Measurements from ENCODE around the gene ERO1B.
"Not testable (repeated sequence)": the region's sequence is repeated elsewhere in the genome, so short reads cannot be mapped to it uniquely, and the experiment has no call there.

ERO1B gene, protein sequence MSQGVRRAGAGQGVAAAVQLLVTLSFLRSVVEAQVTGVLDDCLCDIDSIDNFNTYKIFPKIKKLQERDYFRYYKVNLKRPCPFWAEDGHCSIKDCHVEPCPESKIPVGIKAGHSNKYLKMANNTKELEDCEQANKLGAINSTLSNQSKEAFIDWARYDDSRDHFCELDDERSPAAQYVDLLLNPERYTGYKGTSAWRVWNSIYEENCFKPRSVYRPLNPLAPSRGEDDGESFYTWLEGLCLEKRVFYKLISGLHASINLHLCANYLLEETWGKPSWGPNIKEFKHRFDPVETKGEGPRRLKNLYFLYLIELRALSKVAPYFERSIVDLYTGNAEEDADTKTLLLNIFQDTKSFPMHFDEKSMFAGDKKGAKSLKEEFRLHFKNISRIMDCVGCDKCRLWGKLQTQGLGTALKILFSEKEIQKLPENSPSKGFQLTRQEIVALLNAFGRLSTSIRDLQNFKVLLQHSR

DNA sequence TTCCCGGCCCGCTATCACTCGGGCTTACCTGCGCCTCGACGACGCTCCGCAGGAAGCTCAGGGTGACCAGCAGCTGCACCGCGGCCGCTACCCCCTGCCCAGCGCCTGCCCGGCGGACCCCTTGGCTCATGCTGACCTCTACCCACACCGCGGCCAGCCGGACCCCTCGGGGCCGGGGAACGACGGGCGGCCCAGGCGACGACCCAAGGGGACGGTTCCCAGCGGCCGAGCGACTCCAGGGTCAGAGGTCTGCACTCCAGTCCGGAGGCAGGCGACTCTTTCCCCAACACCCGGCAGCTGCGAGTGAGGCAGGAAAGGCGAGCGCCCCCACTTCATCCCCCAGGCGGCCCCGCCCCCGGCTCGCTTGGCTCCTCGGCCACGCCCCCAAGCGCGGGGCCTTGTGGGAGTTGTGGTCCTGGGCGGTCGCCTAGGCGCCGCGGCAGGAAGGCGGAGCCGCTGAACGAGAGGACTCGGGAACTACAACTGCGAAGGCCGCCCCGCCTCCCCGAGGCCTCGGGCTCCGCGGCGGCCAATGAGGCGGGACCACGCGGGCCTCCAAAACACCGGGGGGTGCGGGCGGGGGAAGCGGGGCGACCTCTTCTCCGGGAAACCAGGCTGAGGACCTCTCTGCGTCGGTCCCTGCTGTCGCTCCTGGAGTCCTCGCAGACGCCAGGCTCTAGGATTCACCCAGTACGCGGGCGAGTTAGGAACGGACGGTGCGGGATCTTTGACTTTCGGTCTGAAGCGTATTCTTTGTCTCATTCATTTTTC is at the start of gene ERO1B:
Gene ERO1B (minus strand): TSS at position 305 of the 771 bp plus-strand sequence. CDS start 175 bp downstream, at position 130.
- peak; percentile 93 for DNase-seq

DNA sequence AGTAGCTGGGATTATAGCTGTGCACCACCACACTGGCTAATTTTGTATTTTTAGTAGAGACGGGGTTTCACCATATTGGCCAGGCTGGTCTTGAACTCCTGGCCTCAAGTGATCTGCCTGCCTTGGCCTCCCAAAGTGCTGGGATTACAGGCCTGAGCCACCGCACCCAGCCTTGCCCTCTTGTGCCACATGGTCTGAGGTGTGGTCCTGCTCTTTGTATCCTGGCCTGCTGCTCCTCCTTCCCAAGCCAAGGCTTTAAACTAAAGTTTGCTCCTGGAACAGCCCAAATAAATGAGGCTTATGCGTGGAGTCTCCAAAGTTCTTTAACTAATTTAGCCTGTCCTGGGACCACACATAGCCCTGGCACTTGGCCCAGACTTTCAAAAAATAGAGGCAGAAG is 49.7 kb upstream of the ERO1B start:
- DNase-seq: not testable (repeated sequence)

DNA sequence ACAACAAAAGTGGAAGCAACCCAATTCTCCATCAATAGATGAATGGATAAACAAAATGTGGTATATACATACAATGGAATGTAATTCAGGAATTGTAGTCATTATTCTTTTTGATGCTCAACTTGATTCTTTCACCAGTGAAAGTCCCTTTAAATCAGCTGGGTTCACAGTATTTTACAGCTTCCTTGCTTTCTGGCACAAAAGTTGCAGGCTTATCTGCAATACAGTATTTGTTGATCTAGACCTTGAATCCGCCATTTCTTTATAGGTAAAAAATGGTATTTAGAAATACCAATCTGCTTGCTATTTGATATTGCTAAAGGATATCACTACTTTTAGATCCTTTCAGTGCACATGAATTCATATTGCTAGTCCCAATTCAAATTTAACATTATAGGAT is 44.7 kb upstream of the ERO1B start:
- no peak for DNase-seq

DNA sequence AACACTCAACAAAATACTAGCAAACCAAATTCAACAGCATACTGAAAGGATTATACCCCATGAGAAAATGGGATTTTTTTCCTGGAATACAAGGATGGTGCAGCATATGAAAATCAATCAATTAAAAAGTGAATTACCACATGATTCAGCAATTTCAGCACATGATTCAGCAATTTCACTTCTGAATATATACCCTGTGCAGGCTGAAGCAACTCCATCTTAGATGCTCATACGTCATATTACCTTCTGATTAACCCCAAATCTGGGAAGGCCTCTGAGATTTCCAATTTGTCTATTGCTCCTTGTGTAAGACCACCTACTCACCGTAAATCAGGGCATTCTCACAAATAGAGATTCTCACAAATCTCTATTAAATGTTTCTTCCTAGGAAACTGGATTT is 43.8 kb upstream of the ERO1B start:
- DNase-seq: no peak

DNA sequence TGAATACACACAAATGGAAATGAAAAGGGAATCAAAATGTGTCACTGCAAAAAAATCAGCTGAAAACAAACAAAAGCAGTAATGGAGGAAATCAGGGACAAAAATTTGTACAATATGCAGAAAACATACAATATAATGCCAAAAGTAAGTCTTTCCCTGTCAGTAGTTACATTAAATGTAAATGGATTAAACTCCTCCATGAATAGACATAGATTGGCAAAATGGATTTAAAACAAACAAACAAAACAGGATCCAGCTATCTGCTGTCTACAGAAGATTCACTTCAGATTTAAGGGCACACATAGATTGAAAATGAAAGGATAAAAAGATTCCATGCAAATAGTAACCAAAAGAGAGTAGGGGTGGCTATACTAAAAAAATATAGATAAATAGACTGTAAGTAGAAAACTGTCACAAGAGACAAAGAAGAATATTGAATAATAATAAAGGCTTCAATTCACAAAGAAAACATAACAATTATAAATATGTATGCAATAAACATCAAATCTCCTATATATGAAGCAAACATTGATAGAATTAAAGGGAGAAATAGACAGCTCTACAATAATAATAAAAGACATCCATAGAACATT is 42.2 kb upstream of the ERO1B start:
- no peak for DNase-seq

DNA sequence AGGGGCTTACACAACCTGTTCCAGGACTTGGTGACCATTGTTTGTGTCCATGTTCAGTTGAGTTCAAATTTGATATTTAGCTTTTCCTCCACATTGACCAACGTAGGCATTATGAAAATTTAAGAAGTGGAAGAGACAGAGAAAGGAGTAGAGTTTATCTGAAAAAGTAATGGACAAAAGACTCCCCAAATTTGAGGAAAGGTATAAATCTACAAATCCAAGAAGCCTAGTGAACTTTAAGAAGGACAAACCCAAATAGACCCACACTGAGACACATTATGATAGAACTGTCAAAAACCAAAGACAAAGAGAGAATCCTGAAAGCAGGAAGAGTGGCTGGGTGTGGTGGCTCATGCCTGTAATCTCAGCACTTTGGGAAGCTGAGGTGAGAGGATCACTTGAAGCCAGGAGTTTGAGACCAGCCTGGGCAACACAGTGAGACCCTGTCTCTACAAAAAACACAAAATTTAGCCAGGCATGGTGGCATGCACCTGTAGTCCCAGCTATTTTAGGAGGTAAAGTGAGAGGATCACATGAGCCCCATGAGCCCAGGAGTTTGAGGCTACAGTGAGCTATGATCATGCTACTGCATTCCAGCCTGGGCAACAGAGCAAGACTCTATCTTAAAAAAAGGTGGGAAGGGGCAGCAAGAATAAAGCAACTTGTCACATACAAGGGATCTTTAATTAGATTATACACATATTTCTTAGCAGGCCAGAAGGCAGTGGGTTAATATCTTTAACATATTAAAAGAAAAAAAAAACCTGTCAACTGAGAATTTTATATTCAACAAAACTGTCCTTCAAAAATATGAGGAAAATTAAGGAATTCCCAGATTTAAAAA is 41.0 kb upstream of the ERO1B start:
- no peak for DNase-seq

DNA sequence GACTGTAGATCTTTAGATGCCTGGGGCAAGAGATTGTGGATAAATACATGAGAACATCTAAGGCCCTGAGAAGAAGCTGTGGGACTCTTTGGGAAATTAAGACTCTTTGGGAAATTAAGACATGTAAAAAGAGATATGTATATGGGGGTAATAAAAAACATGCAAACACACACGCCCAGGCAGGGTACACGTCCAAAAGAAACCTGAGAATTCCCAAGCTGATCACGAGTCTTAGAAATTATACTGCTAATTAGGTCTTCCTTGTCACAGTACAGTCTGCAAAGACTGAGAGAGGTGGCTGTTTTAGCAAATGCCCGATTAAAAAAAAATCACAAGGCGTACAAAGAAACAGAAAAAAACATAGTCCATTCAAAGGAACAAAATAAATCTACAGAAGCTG is 39.3 kb upstream of the ERO1B start:
- DNase-seq: no peak

DNA sequence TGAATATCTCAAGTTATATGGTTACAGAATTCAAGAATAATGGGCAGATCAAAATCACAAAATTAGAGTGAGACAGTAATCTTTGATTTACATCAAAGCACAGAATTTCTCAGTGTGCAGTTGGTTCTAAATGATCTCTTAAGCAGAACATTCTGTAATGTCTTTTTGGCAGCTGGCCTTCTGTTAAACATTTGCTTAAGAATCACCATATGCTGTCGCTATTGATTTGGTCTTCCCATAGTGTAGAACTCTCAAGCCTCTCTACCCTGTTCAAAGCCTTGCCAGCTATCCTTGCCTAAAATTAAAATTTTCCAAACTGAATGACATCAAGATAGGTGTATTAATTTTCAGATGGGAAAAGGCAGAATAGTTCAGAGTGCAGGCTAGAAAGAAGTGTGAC is 38.9 kb upstream of the ERO1B start:
- no peak for DNase-seq

DNA sequence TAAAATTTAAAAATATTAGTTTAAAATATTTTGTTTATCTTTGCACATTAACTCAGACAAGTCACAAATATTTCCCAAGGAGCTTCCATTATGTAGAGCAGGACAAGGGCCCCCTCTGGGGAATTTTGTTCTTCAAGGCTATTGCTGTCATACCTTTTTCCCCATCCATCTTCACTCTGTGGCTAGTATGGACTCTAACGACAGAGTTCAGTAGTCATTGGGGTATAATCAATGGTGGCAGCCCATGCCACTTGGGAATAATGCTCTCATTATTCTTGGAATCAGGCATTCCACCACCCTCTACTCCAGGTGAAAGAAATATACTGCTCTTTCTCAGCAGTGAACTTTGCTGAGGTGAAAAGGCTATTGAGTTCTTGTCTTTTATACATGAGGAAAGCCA is 38.5 kb upstream of the ERO1B start:
- no peak for DNase-seq

DNA sequence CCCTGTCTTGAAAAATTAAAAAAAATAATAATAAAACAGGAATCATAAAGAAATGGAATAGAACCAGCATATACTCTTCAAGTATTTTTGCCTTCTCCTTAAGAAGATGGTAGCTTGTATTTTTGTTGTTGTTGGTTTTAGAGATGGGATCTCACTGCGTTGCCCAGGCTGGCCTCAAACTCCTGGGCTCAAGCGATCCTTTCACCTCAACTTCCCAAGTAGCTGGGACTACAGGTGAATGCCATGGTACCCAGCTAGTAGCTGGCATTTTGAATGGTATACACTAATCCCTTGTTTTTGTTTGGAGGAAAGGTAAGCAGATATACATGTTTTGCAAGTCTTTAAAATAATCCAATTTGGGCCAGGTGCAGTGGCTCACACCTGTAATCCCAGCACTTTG is 34.7 kb upstream of the ERO1B start:
- no peak for DNase-seq

DNA sequence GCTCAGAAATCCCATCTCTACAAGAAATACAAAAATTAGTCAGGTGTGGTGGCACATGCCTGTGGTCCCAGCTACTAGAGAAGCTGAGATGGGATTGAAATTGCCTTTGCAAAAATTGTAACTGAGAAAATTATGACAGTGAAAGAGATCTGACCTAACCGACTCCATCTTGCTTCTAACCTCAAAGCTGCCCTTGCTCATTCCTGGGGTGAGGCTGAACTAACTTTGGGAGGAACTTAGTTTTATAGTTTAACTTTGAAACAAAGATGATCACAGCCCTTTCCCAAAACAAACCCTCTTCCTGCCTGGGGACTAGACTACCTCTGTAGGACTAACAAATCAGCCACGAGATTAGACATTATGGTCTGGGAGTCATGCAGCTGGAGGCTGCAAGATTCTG is 33.8 kb upstream of the ERO1B start:
- no peak for DNase-seq

DNA sequence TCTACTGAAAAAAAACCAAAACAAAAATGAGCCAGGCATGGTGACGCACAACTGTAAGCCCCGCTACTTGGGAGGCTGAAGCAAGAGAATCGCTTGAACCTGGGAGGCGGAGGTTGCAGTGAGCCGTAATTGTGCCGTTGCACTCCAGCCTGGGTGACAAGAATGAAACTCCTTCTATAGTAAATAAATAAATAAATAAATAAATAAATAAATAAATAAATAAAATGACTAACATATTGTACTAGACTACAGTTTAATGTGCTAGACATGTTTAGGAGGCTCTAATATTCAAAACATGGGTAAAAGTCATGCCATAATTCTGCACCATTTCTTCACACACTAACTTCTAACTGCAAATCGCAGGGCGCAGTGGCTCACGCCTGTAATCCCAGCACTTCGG is 33.3 kb upstream of the ERO1B start:
- no peak for DNase-seq

DNA sequence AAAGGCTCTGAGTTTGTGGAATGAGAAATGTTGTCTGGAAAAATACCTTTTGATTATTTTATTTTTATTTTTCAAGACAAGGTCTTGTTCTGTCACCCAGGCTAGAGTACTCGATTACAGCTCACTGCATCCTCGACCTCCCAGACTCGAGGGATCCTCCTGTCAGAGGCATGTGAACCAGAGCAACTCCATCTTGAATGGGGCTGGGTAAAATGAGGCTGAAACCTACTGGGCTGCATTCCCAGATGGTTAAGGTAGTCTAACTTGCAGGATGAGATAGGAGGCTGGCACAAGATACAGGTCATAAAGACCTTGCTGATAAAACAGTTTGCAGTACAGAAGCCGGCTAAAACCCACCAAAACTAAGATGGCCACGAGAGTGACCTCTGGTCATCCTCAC is 32.3 kb upstream of the ERO1B start:
- not testable (repeated sequence) for DNase-seq

DNA sequence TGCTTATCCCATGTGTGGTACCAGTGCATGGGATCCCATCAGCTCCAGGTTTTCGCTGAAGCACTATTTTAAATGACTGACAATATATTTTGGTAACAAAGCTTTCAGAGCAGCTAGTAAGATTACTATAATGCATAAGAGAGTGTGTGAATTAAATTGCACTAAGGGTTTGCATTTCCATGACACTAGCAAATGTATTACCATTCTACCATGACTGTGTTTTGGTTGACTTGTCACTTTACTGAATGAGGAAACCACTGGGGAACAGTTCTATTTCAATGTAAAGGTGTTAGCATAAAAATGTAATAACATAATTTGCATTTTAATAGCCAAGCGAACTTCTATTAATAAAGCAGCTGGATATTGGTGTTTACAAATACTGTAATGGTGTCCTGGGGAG is 31.7 kb upstream of the ERO1B start:
- DNase-seq: no peak

DNA sequence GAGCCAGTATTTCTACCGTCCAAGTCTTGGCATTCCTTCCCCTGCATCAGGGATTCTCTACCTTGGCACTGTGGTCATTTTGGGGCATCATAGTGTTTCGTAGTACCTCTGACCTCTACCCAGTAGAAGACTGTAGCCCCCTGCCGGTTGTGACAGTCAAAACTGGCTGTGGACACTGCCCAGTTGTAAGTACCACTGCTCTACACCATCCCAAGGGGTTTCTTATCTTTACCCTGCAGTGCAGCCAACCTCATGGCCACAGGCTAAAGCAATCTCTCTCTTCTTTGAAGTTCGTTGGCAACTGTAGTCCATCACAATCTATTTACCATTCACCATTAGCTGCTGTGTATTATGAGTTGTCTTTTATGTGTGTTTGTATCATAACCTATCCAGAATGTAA is 29.3 kb upstream of the ERO1B start:
- no peak for DNase-seq

DNA sequence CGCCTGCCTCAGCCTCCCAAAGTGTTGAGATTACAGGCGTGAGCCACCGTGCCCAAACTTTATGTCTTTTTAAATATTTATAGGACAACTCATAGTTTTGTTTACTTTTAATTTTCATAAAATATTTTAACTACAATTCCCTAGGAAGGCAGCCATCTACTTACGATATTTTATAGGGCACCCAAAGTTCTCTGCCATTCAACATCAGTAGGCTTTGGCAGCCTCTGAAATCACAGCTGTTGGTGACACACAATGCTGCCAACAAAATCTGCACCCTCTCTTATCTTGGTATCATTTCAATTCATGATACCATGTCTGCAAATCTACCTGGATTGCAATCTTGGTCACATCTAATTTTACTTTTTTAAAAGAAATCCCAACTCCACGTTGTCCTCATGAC is 27.1 kb upstream of the ERO1B start:
- no peak for DNase-seq

DNA sequence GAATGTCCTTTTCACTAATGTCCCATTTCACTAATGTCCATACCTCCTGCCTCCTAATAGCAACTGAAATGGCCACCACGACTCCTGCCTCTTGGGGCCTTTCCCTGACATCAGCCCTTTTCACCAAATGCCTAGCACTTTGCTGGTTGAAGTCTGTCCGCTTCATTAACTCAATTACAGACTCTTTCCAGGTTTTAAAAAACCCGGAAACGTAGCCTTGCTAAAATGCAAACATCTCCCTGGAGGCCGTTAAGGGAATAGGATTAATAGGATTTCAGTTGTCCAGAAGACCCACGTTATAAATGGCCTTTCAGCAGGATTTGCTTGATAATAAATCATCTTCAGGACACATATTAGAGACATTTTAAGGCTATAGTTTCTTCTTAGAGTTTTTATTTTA is 25.7 kb upstream of the ERO1B start:
- no peak for DNase-seq

DNA sequence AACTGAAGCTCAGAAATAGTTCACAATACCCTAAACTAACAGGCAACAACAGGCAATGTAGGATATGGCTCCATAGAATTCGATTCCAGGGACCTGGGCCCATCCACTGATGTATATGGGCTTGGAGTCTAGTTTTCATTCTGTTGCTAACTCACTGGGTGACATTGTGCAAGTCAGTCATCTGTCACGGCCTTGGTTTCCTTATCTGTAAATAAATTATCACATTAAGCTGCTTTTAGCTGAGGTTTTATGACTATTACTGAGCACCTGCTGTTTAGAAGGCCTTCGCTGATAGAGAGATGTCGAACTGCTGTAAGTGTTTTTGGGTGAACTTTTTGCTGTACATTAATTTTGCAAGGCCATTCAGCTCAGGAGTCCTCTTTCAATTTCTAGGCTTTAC is 22.9 kb upstream of the ERO1B start:
- DNase-seq: no peak

DNA sequence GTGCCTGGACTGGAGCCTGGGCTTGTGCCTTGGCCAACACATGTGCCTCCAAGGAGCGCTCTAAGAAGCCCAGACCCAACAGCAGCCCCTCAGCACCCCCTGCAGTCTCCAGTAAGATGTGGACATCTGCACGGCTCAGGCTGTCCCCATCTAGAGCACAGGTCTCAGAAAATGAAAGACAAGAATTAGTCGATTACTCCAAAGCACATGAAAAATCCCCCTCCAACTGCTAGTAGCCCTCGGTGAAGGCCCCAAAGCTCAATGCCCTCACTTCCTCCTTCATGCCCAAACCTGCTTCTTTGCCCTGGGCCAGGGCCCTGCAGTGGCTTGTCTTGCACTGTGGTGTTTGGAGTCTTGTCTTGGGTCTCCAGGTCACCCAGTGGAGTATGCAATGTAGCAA is 21.9 kb upstream of the ERO1B start:
- DNase-seq: no peak

DNA sequence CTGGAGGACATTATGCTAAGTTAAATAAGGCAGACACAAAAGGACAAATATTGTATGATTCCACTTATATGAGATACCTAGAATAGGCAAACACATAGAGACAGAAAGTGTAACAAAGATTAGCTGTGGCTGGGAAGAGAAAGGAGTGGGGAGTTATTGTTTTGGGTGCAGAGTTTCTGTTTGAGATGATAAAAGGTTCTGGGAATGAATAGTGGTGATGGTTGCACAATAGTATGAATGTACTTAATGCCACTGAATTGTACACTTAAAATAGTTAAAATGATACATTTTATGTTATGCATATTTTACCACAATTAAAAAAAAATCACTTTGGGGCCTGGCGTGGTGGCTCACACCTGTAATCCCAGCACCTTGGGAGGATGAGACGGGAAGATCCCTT is 21.2 kb upstream of the ERO1B start:
- DNase-seq: no peak

DNA sequence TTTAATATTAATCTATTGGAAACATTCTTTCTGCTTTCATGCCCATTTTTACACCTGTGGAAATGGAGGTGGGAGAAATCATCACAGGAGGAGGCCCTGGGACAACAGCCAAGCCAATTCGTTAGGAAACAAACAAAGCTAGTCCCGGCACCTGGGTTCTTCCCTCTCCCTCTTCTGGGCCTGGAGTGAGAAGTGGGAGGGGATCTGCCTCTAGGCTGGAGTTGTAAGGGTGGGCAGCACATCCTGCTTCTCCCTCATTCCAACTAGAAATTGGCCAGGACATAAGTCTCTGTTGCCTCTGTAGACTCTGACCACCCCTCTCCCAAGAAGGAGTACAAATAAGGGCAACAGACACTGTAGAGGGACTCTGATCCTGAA is 20.2 kb upstream of the ERO1B start:
- no peak for DNase-seq

DNA sequence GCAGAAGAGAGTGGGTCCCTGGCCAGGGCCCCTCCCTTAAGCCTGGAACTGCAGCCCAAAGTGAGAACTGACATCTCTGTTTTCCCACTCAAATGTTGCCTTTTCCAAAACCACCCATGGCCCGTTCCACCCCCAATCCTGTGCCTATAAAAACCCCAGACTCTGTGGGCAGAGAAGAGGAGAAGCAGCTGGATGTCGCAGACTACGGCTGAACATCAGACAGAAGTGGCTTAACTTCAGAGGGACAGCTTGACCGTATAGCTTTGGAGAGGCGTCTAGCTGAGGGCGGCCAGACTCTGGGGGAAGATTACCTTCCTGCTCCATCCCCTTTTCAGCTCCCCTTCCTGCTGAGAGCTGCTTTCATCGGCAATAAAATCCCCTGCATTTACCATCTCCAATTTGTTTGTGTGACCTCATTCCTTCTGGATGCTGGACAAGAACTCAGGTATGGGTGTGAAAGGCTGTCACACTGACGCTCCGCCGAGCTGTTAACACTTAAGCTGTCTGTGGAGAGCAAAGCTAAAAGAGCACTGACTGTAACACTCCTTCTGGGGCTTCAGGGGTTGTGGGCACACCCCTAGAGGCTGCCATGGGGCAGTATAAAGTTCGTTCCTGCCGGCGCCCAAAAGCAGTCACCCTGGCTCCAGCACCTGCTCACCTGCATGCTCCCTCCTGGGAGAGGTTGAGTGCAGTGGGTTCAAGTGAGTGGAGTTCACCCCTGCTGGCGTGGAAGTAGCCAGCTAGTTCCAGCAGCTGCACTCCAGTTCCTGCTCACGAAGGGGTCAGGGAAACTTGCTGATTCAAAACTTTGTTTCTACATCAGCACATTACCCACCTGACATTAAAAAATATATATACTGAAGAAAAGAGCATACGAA is 19.6 kb upstream of the ERO1B start:
- no peak for DNase-seq

Data from NCI-H1436 treated with DMSO at 0.1 percent for 48 hours (cell line).